Measurements from ENCODE around the gene PHKA1.

GRCh38 chrX:72621625-72622485 is 92.3 kb downstream of the PHKA1 start:
- TF ChIP-seq, protein P1, sequence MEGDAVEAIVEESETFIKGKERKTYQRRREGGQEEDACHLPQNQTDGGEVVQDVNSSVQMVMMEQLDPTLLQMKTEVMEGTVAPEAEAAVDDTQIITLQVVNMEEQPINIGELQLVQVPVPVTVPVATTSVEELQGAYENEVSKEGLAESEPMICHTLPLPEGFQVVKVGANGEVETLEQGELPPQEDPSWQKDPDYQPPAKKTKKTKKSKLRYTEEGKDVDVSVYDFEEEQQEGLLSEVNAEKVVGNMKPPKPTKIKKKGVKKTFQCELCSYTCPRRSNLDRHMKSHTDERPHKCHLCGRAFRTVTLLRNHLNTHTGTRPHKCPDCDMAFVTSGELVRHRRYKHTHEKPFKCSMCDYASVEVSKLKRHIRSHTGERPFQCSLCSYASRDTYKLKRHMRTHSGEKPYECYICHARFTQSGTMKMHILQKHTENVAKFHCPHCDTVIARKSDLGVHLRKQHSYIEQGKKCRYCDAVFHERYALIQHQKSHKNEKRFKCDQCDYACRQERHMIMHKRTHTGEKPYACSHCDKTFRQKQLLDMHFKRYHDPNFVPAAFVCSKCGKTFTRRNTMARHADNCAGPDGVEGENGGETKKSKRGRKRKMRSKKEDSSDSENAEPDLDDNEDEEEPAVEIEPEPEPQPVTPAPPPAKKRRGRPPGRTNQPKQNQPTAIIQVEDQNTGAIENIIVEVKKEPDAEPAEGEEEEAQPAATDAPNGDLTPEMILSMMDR (IDR thresholded peaks at IDR 0.05) = no peak
- no peak for TF ChIP-seq EP300 (IDR thresholded peaks at IDR 0.05; ENCODE audit: low read depth)
